GM18951 (cell line): Measurements from ENCODE around the gene BRSK2.

ENCODE experiments used
- POLR2A ChIP-seq: IDR thresholded peaks from 4 replicates; pipeline ENCODE4 v1.6.1; 2011; ENCODE audit warnings: mild to moderate bottlenecking; ENCODE audit not compliant: insufficient read length, insufficient read depth; ENCODE audit errors: extremely low read depth
- in situ Hi-C: fragments of 300-500 bp; cut with MboI; formaldehyde crosslinking; loops from one replicate; pipeline ENCODE4 v1.12.0; 2022; ENCODE audit warnings: low sequenced_read_pairs, mixed read lengths, inconsistent platforms; ENCODE audit not compliant: unreplicated experiment

Gene BRSK2

GRCh38 chr11:1458340-1459218 is 68.8 kb downstream of the BRSK2 start:
- in situ Hi-C loops = no loop called here
- no peak for TF ChIP-seq POLR2A

DNA sequence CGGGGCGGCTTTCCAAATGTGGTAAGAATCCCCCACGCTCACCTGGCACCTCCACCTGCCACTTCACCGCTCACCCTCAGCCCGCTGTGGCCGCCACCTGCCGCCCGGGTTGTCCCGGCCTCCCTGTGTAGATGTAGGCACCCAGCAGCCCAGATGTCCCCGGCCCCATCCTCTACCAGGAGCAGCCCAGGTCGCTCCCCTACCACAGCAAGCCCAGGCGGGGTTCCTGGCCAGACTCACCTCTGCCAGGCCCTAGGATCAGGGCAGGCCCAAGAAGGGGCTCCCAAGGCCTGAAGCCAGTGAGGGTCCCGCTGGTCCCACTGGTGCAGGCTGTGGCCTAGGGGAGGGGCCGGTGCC is 69.5 kb downstream of the BRSK2 start:
- in situ Hi-C loops = no loop called here
- no peak for TF ChIP-seq POLR2A

- in situ Hi-C loops = no loop called here
- no peak for TF ChIP-seq POLR2A
Observed at GRCh38 chr11:1459764-1460395, 70.1 kb downstream of the BRSK2 start.

GRCh38 chr11:1460396-1460985 is 70.8 kb downstream of the BRSK2 start:
- TF ChIP-seq POLR2A = no peak
- in situ Hi-C loops = no loop called here

DNA sequence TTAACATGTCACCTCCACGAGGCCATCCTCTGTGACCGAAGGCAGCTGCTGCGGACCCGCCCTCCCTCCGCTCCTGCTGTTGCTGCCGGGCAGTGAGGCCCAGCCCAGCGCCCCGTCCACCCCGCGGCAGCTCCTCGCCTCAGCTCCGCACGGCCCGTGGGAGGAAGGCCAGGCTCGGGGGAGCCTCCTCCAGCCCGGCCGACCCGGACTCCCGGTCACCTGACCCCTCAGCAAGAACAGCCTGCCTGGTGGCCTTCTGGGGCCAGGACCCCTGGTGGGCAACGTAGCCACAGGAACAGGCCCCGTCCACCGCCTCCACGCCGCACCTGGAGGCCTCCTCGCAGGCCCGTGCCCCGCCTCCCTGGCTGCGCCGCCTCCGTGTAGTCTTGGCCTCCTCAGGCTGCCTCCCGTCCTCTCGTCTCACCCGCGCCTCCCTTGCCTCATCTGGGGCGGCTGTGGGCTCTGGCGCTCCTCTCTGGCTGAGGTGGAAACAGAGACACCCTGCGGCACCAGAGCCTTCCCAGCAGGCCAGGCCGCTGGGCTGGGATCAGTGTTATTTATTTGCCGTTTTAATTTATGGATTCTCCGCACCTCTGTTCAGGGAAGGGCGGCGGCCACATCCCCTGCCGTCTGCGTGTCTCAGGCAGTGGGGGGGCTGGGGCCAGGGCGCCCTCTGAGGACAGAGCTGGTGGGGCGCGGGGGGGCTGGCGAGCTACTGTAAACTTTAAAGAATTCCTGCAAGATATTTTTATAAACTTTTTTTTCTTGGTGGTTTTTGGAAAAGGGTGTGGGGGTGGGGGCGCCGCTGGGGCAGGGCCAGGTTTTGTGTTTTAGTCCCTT is 71.5 kb downstream of the BRSK2 start:
- TF ChIP-seq POLR2A = no peak
- in situ Hi-C loops = no loop called here

DNA sequence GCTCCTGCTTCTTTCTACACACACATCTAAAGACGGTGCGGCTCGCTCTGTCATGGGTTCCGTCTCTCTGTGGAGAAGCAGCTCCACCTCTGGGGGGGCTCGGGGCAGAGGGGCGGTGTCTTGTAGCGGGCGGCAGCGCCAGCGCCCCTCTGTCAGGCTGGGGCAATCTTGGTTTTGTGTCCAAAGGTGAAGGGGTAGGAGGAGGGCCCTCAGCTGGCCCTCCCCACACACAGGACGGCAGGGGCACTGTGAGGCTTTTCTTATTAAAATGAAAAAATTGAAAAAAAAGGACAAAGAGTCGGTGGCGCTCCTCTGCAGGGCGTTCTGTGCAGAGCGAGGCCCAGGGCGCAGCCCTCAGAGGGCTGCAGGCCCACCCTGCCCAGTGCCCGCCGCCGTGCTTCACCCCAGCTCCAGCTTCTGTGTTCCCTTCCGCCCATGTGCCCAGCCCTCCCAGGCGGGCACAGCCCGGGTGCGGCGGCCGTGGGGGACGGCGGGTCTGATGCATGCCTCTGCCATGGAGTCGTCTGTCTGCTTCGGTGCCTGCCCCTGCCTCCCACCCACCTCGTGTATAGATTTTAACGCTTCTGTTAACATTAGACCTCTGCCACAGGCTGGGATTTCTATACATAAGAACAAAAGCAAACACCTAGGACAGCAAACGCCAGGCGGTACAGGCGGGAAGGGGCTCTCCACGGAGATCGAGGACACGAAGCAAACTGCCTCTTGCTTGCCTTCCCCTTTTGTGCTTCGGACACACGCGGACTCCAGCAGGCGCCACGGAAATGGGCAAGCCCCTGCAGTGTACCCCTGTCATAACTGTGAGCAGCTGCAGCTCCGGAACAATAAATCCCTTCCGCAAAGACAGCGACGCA is 72.3 kb downstream of the BRSK2 start:
- in situ Hi-C loops = no loop called here
- no peak for TF ChIP-seq POLR2A

DNA sequence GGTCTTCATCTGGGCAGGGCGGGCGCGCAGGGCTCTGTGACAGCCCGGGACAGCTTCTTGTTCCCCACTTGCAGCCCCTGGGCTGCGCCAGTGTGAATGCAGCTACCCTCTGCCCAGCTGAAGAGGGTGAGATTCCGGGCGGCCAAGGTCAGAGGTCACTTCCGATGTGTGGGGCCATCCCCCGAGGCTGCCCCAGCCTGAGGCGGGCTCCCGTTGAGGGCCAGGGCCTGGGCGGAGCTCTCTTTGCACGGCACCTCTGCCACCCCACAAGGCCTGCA is 72.9 kb downstream of the BRSK2 start:
- TF ChIP-seq POLR2A = no peak
- in situ Hi-C loops = no loop called here

DNA sequence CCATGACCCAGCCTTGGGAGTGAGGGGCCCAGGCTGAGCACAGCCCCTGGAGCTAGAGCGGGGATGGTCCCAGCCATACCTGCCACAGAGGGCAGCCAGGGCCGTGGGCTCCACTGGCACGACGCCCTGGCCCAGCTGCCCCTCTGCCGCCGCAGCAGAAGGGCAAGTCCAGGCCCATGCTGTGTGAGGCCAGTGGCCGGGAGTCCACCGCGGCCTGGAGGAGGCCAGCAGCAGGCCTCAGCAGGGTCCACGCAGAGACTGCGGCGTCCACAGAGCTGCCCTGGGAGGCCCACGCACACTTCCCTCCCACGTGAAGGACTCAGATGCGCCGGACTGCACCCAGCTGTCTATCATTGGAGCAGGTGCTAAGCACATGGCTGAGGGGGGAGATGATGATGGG is 73.3 kb downstream of the BRSK2 start:
- no peak for TF ChIP-seq POLR2A
- in situ Hi-C loops = no loop called here

GRCh38 chr11:1466784-1467183 is 77.0 kb downstream of the BRSK2 start:
- TF ChIP-seq POLR2A = no peak
- in situ Hi-C loops = no loop called here

DNA sequence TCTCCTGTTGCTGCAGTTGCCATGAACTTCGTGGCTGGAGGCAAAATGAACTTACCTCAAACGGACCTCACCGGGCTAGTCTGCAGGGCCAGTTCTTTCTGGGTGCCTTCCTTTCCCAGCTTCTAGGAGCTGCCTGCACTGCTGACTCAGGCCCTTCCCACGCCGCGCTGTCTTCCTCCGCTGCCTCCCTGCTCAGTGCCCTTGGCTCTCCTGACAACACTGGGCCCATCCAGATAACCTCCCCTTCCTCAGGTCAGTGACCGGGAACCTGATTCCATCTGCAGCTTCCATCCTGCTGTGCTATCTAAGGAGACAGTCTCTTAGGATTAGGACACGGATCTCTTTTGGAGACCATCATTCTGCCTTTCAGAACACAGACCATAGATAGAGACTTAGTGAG is 77.5 kb downstream of the BRSK2 start:
- in situ Hi-C loops = no loop called here
- no peak for TF ChIP-seq POLR2A

DNA sequence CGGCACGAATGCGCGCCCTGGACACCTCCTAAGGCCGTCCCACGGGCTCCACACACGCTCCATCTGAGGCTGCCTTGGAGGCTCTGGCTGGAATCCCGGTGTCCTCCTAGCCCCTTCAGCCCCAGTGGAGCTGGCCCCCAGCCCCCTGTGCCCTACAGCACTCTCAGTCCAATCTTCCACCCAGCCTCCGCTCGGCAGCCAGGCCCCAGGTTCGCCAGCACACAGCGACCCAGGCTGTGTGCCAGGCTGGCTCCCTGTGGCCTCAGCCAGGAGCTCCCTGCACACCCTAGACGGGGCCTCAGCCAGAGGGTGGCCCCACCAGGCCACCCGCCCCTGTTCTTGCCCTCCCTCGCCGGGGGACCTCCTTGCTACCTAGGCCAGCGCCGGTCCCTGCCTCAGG is 78.3 kb downstream of the BRSK2 start:
- in situ Hi-C loops = no loop called here
- TF ChIP-seq POLR2A = no peak

DNA sequence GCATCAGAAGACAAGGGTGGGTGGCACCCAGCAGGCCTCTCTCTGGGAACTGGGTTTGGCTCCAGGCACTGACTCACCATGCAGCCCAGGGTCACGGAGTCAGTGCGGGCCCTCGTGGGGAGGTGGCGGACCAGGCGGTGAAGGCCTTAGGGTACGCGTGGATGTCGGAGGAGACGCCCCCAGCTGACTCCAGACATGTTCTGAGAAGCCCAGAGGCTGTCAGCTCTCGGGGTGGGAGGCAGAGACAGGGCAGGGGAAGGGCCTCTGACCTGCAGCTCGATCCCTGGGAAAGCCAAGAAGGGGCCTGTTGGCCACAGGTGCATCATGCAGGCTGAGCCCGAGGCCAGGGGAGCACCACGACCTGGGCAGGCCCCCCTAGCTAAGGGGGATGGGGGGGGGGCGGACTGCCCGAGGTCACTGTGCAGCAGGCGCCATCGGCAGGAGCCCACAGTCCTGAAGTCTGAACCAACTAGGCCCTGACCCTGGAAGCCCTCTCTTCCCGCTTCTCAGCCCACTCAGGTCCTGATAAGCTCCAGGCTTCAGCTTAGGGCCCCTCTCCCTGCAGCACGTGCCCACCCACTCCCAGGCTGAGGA is 78.8 kb downstream of the BRSK2 start:
- in situ Hi-C loops = no loop called here
- no peak for TF ChIP-seq POLR2A
